ENCODE data around the gene PANK4.

The PANK4 gene

DNA sequence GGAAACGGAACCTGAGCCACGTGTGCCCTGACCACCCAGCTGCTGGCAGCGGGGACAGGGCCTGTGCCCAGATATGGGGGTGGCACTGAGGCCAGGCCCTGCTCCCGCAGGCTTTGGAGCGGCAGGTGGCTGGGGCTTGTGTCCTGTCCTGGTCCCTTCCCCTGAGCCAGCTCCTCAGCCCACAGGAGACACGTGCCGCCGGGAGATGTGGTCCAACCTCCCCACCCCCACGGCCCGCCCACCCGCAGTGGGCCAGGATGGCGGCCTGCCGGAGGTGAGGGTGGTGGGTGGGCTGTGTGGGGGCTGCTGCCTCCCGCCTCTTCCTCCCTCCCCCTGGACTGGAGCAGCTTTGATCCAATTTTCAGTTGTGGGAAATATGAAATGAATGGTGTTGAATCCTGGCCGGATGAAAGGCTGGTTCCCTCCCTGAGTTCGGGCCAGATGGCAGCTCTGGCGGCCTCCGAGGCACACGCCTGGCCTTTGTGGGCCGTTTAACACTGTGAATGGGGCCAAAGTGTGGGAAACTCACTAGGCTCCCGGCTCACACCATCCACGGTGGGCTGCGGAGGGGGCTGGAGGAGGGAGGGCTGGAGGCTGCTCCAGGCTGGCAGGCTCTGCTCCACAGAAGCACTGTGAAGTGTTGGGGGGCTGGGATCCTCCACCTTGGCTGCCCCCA lies 6.2 kb upstream of the PANK4 start:
- no peak for ATAC-seq
- TF ChIP-seq ESRRG (CRISPR knock-in tag; IDR thresholded peaks at IDR 0.05) (no peak), RARB (CRISPR knock-in tag; IDR thresholded peaks at IDR 0.05) (no peak), CSDC2 (CRISPR knock-in tag; IDR thresholded peaks at IDR 0.05) (no peak), ZNF8 (CRISPR knock-in tag; IDR thresholded peaks at IDR 0.05) (no peak), PPARA (CRISPR knock-in tag; IDR thresholded peaks at IDR 0.05; ENCODE audit: borderline replicate concordance) (no peak), ISL1 (CRISPR knock-in tag; IDR thresholded peaks at IDR 0.05) (no peak), ZFP30 (CRISPR knock-in tag; IDR thresholded peaks at IDR 0.05) (no peak), BACH2 (CRISPR knock-in tag; IDR thresholded peaks at IDR 0.05; ENCODE audit: borderline replicate concordance) (no peak), OSR1 (CRISPR knock-in tag; IDR thresholded peaks at IDR 0.05) (no peak), TOX (CRISPR knock-in tag; IDR thresholded peaks at IDR 0.05; ENCODE audit: borderline replicate concordance) (no peak), SNAI2 (CRISPR knock-in tag; IDR thresholded peaks at IDR 0.05) (no peak), ZNF70 (CRISPR knock-in tag; IDR thresholded peaks at IDR 0.05) (no peak), ARNTL (CRISPR knock-in tag; IDR thresholded peaks at IDR 0.05; ENCODE audit: borderline replicate concordance, low read depth) (no peak)
- TF ChIP-seq, protein P1, sequence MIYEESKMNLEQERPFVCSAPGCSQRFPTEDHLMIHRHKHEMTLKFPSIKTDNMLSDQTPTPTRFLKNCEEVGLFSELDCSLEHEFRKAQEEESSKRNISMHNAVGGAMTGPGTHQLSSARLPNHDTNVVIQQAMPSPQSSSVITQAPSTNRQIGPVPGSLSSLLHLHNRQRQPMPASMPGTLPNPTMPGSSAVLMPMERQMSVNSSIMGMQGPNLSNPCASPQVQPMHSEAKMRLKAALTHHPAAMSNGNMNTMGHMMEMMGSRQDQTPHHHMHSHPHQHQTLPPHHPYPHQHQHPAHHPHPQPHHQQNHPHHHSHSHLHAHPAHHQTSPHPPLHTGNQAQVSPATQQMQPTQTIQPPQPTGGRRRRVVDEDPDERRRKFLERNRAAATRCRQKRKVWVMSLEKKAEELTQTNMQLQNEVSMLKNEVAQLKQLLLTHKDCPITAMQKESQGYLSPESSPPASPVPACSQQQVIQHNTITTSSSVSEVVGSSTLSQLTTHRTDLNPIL (CRISPR knock-in tag; IDR thresholded peaks at IDR 0.05; ENCODE audit: low read depth): no peak
- TF ChIP-seq, protein P2, sequence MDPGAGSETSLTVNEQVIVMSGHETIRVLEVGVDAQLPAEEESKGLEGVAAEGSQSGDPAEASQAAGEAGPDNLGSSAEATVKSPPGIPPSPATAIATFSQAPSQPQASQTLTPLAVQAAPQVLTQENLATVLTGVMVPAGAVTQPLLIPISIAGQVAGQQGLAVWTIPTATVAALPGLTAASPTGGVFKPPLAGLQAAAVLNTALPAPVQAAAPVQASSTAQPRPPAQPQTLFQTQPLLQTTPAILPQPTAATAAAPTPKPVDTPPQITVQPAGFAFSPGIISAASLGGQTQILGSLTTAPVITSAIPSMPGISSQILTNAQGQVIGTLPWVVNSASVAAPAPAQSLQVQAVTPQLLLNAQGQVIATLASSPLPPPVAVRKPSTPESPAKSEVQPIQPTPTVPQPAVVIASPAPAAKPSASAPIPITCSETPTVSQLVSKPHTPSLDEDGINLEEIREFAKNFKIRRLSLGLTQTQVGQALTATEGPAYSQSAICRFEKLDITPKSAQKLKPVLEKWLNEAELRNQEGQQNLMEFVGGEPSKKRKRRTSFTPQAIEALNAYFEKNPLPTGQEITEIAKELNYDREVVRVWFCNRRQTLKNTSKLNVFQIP (CRISPR knock-in tag; IDR thresholded peaks at IDR 0.05; ENCODE audit: borderline replicate concordance, low read depth): no peak
- TF ChIP-seq, protein P3, sequence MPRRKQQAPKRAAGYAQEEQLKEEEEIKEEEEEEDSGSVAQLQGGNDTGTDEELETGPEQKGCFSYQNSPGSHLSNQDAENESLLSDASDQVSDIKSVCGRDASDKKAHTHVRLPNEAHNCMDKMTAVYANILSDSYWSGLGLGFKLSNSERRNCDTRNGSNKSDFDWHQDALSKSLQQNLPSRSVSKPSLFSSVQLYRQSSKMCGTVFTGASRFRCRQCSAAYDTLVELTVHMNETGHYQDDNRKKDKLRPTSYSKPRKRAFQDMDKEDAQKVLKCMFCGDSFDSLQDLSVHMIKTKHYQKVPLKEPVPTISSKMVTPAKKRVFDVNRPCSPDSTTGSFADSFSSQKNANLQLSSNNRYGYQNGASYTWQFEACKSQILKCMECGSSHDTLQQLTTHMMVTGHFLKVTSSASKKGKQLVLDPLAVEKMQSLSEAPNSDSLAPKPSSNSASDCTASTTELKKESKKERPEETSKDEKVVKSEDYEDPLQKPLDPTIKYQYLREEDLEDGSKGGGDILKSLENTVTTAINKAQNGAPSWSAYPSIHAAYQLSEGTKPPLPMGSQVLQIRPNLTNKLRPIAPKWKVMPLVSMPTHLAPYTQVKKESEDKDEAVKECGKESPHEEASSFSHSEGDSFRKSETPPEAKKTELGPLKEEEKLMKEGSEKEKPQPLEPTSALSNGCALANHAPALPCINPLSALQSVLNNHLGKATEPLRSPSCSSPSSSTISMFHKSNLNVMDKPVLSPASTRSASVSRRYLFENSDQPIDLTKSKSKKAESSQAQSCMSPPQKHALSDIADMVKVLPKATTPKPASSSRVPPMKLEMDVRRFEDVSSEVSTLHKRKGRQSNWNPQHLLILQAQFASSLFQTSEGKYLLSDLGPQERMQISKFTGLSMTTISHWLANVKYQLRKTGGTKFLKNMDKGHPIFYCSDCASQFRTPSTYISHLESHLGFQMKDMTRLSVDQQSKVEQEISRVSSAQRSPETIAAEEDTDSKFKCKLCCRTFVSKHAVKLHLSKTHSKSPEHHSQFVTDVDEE (CRISPR knock-in tag; IDR thresholded peaks at IDR 0.05): no peak

DNA sequence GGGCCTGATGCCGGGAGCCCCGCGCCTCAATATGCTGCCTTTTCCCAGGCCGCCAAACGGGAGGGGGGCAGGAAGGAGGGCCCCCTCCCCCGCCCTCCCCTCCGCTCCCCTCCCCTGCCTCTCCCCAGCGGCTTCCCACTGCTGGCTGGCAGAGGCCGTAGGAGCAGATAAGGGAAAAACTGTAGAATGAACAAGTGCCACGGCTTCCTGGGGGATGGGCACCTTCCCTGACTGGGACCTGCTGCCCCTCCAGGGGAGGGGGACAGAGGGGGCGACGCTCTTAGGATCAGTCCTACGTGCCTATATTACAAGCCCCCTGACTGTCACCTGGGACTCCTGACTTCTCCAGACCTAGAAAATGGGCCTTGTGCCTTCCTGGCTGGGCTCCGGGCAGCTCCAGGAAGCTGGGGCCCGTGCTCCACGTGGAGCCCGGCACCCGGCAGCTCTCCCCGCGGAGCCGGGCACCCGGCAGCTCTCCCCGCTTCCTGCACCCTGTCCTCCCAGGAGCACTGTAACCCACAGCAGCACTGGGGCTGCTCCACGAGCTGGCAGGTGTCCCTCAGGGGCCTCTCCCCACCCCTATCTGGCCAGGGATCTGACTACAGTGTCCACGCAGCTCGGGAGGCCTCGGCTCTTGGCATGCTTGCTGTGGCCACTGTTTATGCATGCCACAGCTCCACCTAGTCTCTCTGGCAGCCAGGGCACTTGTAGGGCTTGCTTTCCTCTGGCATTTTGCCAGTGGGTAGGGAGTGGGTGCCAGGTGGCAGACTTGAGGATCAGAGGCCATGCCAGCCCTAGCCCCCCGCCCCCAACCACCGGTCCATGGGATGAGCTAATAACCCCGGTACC lies 4.3 kb upstream of the PANK4 start:
- no peak for ATAC-seq
- TF ChIP-seq ZFP30 (CRISPR knock-in tag; IDR thresholded peaks at IDR 0.05) (no peak), ISL1 (CRISPR knock-in tag; IDR thresholded peaks at IDR 0.05) (no peak), RARB (CRISPR knock-in tag; IDR thresholded peaks at IDR 0.05) (no peak), ARNTL (CRISPR knock-in tag; IDR thresholded peaks at IDR 0.05; ENCODE audit: borderline replicate concordance, low read depth) (no peak), ZNF70 (CRISPR knock-in tag; IDR thresholded peaks at IDR 0.05) (no peak), SNAI2 (CRISPR knock-in tag; IDR thresholded peaks at IDR 0.05) (no peak), ESRRG (CRISPR knock-in tag; IDR thresholded peaks at IDR 0.05) (no peak), TOX (CRISPR knock-in tag; IDR thresholded peaks at IDR 0.05; ENCODE audit: borderline replicate concordance) (no peak), ZC3H10 (CRISPR knock-in tag; IDR thresholded peaks at IDR 0.05) (no peak), OSR1 (CRISPR knock-in tag; IDR thresholded peaks at IDR 0.05) (no peak), TCF4 (CRISPR knock-in tag; IDR thresholded peaks at IDR 0.05; ENCODE audit: borderline replicate concordance) (no peak), ZNF8 (CRISPR knock-in tag; IDR thresholded peaks at IDR 0.05) (no peak), PPARA (CRISPR knock-in tag; IDR thresholded peaks at IDR 0.05; ENCODE audit: borderline replicate concordance) (no peak), ZNF565 (CRISPR knock-in tag; conservative IDR thresholded peaks at IDR 0.05; ENCODE audit: low read depth) (no peak), ZFP3 (CRISPR knock-in tag; IDR thresholded peaks at IDR 0.05) (no peak)
- TF ChIP-seq, protein P4, sequence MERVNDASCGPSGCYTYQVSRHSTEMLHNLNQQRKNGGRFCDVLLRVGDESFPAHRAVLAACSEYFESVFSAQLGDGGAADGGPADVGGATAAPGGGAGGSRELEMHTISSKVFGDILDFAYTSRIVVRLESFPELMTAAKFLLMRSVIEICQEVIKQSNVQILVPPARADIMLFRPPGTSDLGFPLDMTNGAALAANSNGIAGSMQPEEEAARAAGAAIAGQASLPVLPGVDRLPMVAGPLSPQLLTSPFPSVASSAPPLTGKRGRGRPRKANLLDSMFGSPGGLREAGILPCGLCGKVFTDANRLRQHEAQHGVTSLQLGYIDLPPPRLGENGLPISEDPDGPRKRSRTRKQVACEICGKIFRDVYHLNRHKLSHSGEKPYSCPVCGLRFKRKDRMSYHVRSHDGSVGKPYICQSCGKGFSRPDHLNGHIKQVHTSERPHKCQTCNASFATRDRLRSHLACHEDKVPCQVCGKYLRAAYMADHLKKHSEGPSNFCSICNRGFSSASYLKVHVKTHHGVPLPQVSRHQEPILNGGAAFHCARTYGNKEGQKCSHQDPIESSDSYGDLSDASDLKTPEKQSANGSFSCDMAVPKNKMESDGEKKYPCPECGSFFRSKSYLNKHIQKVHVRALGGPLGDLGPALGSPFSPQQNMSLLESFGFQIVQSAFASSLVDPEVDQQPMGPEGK (CRISPR knock-in tag; IDR thresholded peaks at IDR 0.05; ENCODE audit: borderline replicate concordance): no peak
- TF ChIP-seq, protein P2 (CRISPR knock-in tag; IDR thresholded peaks at IDR 0.05; ENCODE audit: borderline replicate concordance, low read depth): no peak
- TF ChIP-seq, protein P1 (CRISPR knock-in tag; IDR thresholded peaks at IDR 0.05; ENCODE audit: low read depth): no peak

All from SK-N-SH treated with all-trans-retinoic acid at 6 μM for 48 hours (cell line).